CD4-positive, alpha-beta T cell treated with Interleukin-12 subunit alpha and Interleukin-12 subunit beta, for 1 hour (primary cell): ENCODE data around the gene RPH3AL.
A peak's percentile ranks its signal among the peaks of the same experiment; 100 is the strongest.

Experiments used
- DNase-seq: peaks from one replicate; pipeline ENCODE4 v3.0.0-alpha.2; 2020

RPH3AL gene

GRCh38 chr17:193841-194806 lies 158.5 kb downstream of the RPH3AL start:
- no peak for DNase-seq

- no peak for DNase-seq
Measured at GRCh38 chr17:193426-193810, 159.2 kb downstream of the RPH3AL start.

GRCh38 chr17:192666-193425 lies 159.8 kb downstream of the RPH3AL start:
- no peak for DNase-seq

- no peak for DNase-seq
Measured at GRCh38 chr17:189444-189843, 163.2 kb downstream of the RPH3AL start.

- DNase-seq: no peak
Measured at GRCh38 chr17:187130-187529, 165.5 kb downstream of the RPH3AL start.

GRCh38 chr17:185445-186138 lies 167.0 kb downstream of the RPH3AL start:
- DNase-seq: peak; percentile 13

GRCh38 chr17:183021-183420 lies 169.6 kb downstream of the RPH3AL start:
- no peak for DNase-seq

- DNase-seq: no peak
Measured at GRCh38 chr17:182050-182751, 170.4 kb downstream of the RPH3AL start.

- peak; percentile 6 for DNase-seq
Measured at GRCh38 chr17:181245-182049, 171.2 kb downstream of the RPH3AL start, which contains the start of gene DOC2B. DOC2B (minus strand) TSS chr17:181650; CDS start chr17:181479, 171 bp downstream.

GRCh38 chr17:180381-181244 lies 172.0 kb downstream of the RPH3AL start:
- no peak for DNase-seq

- DNase-seq: no peak
Measured at GRCh38 chr17:179781-180380, 172.7 kb downstream of the RPH3AL start.

GRCh38 chr17:179066-179432 lies 173.6 kb downstream of the RPH3AL start:
- no peak for DNase-seq

- no peak for DNase-seq
Measured at GRCh38 chr17:178292-179065, 174.1 kb downstream of the RPH3AL start.

- DNase-seq: no peak
Measured at GRCh38 chr17:177762-178161, 174.8 kb downstream of the RPH3AL start.

GRCh38 chr17:177155-177554 lies 175.5 kb downstream of the RPH3AL start:
- DNase-seq: no peak

GRCh38 chr17:173166-173911 lies 179.3 kb downstream of the RPH3AL start:
- DNase-seq: no peak

- DNase-seq: no peak
Measured at GRCh38 chr17:172401-172800, 180.2 kb downstream of the RPH3AL start.

GRCh38 chr17:171871-172270 lies 180.7 kb downstream of the RPH3AL start:
- DNase-seq: no peak
